HepG2 (cell line): ENCODE measurements around the gene VWA5B1. TPM values are rescaled to one million over a fixed set of nuclear protein-coding genes. Genes with fewer than 3 reads are reported as not detected.

ENCODE experiments used
- ATAC-seq: fragments of 200-7000 bp; cut with Tn5 transposase; 3 replicates; pipeline ENCODE4 v1.9.1; 2020; ENCODE audit warnings: mild to moderate bottlenecking, moderate library complexity
- BruUV-seq: library from RNA; stranded (reverse); fragments of 400-500 nt; replicated peaks from 2 replicates; lab custom pipeline; 2021; lab: Mats Ljungman, UMichigan
- CTCF ChIA-PET: fragments of 300-600 bp; formaldehyde crosslinking; extraction: SDS; loops from one replicate; lab custom pipeline; 2021; ENCODE audit warnings: low total read pairs, inconsistent platforms, low intra/inter-chr PET ratio; lab: Yijun Ruan, JAX
- POLR2A ChIA-PET: fragments of 350-600 bp; sonication (Branson Sonifier 250); formaldehyde crosslinking; loops from one replicate; lab custom pipeline; 2020; ENCODE audit warnings: antibody characterized with exemption, inconsistent platforms; lab: Yijun Ruan, JAX
- DNase-seq: peaks from one replicate; pipeline ENCODE4 v3.0.0-alpha.2; 2015; ENCODE audit warnings: low spot score
- FAIRE-seq: peaks from 3 replicates; lab custom pipeline; 2011; peaks lifted over from hg19 to GRCh38; lab: Jason Lieb, UNC
- H2AFZ ChIP-seq: one replicate; pipeline ENCODE4 v1.6.1; 2011; ENCODE audit warnings: low read length, inconsistent platforms
- H3K27ac ChIP-seq: fragments of 300-600 bp; 3 replicates; pipeline ENCODE4 v1.8.0; 2011; ENCODE audit warnings: mixed run types, mild to moderate bottlenecking, mixed read lengths, low read length, inconsistent platforms; ENCODE audit not compliant: insufficient read depth; ENCODE audit errors: extremely low read length
- H3K27me3 ChIP-seq, 2 experiments: fragments of 200-600 bp in 1 of 2; 2 replicates in 1 of 2; 3 replicates in 1 of 2; pipeline versions ENCODE4 v1.6.0 to v1.8.0; 2011; ENCODE audit warnings: low read length in 2 of 2, mild to moderate bottlenecking in 2 of 2, moderate library complexity in 2 of 2, inconsistent platforms in 1 of 2; ENCODE audit not compliant: insufficient read depth in 2 of 2, control insufficient read depth in 1 of 2
- H3K36me3 ChIP-seq, 2 experiments: fragments of 200-600 bp in 1 of 2; replicated peaks in 1 of 2; 2 replicates in 1 of 2; 3 replicates in 1 of 2; pipeline versions ENCODE4 v1.5.1 to v1.8.0; 2011; ENCODE audit warnings: low read length in 2 of 2, inconsistent platforms in 1 of 2; ENCODE audit not compliant: insufficient read depth in 2 of 2, control insufficient read depth in 1 of 2
- H3K4me1 ChIP-seq: 2 replicates; pipeline ENCODE4 v1.5.1; 2012; ENCODE audit warnings: low read length, inconsistent platforms; ENCODE audit not compliant: insufficient read depth
- H3K4me2 ChIP-seq: 2 replicates; pipeline ENCODE4 v1.6.0; 2011; ENCODE audit warnings: low read depth, low read length, inconsistent platforms
- H3K4me3 ChIP-seq, 3 experiments: fragments of 200-600 bp in 1 of 3; sonication (generic), shearing (Covaris generic) in 1 of 3; replicated peaks in 1 of 3; 2 replicates each; pipeline ENCODE4 v1.5.1; 2011 to 2016; ENCODE audit warnings: low read length in 3 of 3, inconsistent platforms in 2 of 3, low read depth in 2 of 3, mild to moderate bottlenecking in 2 of 3, control low read depth in 1 of 3, mixed read lengths in 1 of 3; ENCODE audit not compliant: insufficient read depth in 1 of 3
- H3K79me2 ChIP-seq: one replicate; pipeline ENCODE4 v1.6.1; 2011; ENCODE audit warnings: low read length, inconsistent platforms; ENCODE audit not compliant: insufficient read depth
- H3K9ac ChIP-seq: 2 replicates; pipeline ENCODE4 v1.6.0; 2011; ENCODE audit warnings: mild to moderate bottlenecking, low read depth, low read length, inconsistent platforms; ENCODE audit not compliant: insufficient read depth
- H3K9me3 ChIP-seq: 2 replicates; pipeline ENCODE4 v1.5.1; 2012; ENCODE audit warnings: mild to moderate bottlenecking, low read length
- H4K20me1 ChIP-seq: 2 replicates; pipeline ENCODE4 v1.6.0; 2011; ENCODE audit warnings: inconsistent platforms, mild to moderate bottlenecking, low read length, moderate library complexity; ENCODE audit not compliant: insufficient read depth
- ATAD3A ChIP-seq: sonication (generic); formaldehyde crosslinking; IDR thresholded peaks from 2 replicates; pipeline ENCODE4 v1.4.0; 2020; ENCODE audit warnings: missing genetic modification reagents
- DMTF1 ChIP-seq: sonication (generic); formaldehyde crosslinking; IDR thresholded peaks from 2 replicates; pipeline ENCODE4 v1.4.0; 2020; ENCODE audit warnings: mild to moderate bottlenecking, missing genetic modification reagents
- GFI1 ChIP-seq: sonication (generic); formaldehyde crosslinking; IDR thresholded peaks from 2 replicates; pipeline ENCODE4 v1.5.0; 2020; ENCODE audit warnings: missing genetic modification reagents, mild to moderate bottlenecking, borderline replicate concordance
- GZF1 ChIP-seq: sonication (generic); formaldehyde crosslinking; IDR thresholded peaks from 2 replicates; pipeline ENCODE4 v1.5.1; 2020; ENCODE audit warnings: mild to moderate bottlenecking, missing genetic modification reagents
- RXRA ChIP-seq: sonication (generic); formaldehyde crosslinking; IDR thresholded peaks from 2 replicates; pipeline ENCODE4 v1.5.1; 2020; ENCODE audit warnings: missing genetic modification reagents
- SMYD3 ChIP-seq: sonication (generic); formaldehyde crosslinking; IDR thresholded peaks from 2 replicates; pipeline ENCODE4 v1.8.1; 2023; ENCODE audit warnings: mild to moderate bottlenecking, missing genetic modification reagents
- ZBTB44 ChIP-seq: sonication (generic); formaldehyde crosslinking; IDR thresholded peaks from 2 replicates; pipeline ENCODE4 v1.4.0; 2020; ENCODE audit warnings: missing genetic modification reagents
- ZNF335 ChIP-seq: sonication (generic); formaldehyde crosslinking; IDR thresholded peaks from 2 replicates; pipeline ENCODE4 v1.4.0; 2020; ENCODE audit warnings: missing genetic modification reagents
- ZNF546 ChIP-seq: sonication (generic); formaldehyde crosslinking; conservative IDR thresholded peaks from 2 replicates; pipeline ENCODE4 v1.8.1; 2023; ENCODE audit warnings: mild to moderate bottlenecking, missing genetic modification reagents
- ZNF674 ChIP-seq: sonication (generic); formaldehyde crosslinking; IDR thresholded peaks from 2 replicates; pipeline ENCODE4 v1.5.0; 2020; ENCODE audit warnings: low read depth, mild to moderate bottlenecking, missing genetic modification reagents
- WGBS: methylation state at CpG from one replicate; pipeline ENCODE4 v1.1.6; 2017; ENCODE audit warnings: low lambda C conversion rate; 5-methylcytosine and 5-hydroxymethylcytosine counted together
- in situ Hi-C: cut with HindIII; loops from 2 replicates; pipeline ENCODE4 v1.10.0; 2017; ENCODE audit warnings: low pct_unique_long_range_greater_than_20kb; ENCODE audit not compliant: extremely low pct_ligation_motif_present
- intact Hi-C: fragments of 100-400 bp; cut with micrococcal nuclease; formaldehyde crosslinking; loops from one replicate; pipeline ENCODE4 v1.10.0; 2022; ENCODE audit not compliant: unreplicated experiment
- polyA plus RNA-seq, 8 experiments: library from polyadenylated mRNA; depleted of rRNA in 3 of 8; stranded (reverse) in 7 of 8; unstranded in 1 of 8; fragments of >200 nt; fragmentation: Illumina TruSeq in 4 of 8; extraction: Trizol in 4 of 8; gene quantifications; 2 replicates each; pipeline versions ENCODE4 v1.2.1 to v1.2.3, GENCODE V29; 2011 to 2016; ENCODE audit warnings: low read depth in 4 of 8, missing spikeins in 1 of 8, mixed read lengths in 1 of 8; ENCODE audit not compliant: insufficient read depth in 1 of 8
- total RNA-seq, 5 experiments: library from RNA; depleted of rRNA; stranded (reverse); fragments of >200 nt; fragmentation: Illumina TruSeq; extraction: Trizol; gene quantifications; 2 replicates each; pipeline ENCODE4 v1.2.3, GENCODE V29; 2016; ENCODE audit warnings: low read depth in 1 of 5
- TF ChIP-seq, protein P1 (sequence below): sonication (generic); formaldehyde crosslinking; conservative IDR thresholded peaks from 2 replicates; pipeline ENCODE4 v1.4.0; 2020; ENCODE audit warnings: missing genetic modification reagents

VWA5B1 gene
- total and polyA plus RNA-seq, 2 of the 13 experiments (the other 11 are each of a cell fraction or from before 2014, with no cell fraction given), result not detected

DNA sequence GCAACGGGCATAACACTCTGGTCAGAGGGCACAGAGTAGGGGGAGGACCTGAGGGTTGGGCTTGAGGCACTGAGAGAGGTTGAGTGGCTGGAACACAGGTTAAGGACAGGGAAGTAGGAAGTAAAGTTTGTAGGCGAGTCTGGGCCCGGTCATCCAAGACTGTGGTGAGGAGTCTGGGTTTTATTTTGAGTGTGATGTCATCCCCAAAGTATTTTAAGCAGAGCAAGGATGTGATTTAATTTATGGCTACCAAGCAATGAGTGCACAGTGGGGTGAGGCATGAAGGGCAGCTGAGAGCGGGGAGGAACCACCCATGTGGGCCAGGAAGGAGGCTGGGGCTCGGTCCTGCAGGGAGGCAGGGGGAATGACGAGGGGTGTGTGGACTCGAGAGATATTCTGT lies 11.2 kb upstream of the VWA5B1 start (continued):
- TF ChIP-seq DMTF1 (no peak), SMYD3 (CRISPR knock-in tag) (no peak)

- Histone ChIP-seq H3K4me1 (no peaks in the 10 kb centered on the region), H4K20me1 (no peaks in the 10 kb centered on the region), H3K79me2 (no peaks in the 10 kb centered on the region), H2AFZ (no peak overlapping the region)
- ATAC-seq, result no peak
- WGBS, result 0% methylated on average over 1 of the region's 1 CpG
- TF ChIP-seq ATAD3A, result no peak
- TF ChIP-seq ZNF335, result no peak
- no peak for TF ChIP-seq GZF1
- TF ChIP-seq ZNF674 (CRISPR knock-in tag), result no peak
- no peak for TF ChIP-seq ZBTB44
- TF ChIP-seq GFI1 (CRISPR knock-in tag), result no peak
- no peak for TF ChIP-seq ZNF546 (CRISPR knock-in tag)
- no peak for TF ChIP-seq RXRA
- TF ChIP-seq, protein P1, sequence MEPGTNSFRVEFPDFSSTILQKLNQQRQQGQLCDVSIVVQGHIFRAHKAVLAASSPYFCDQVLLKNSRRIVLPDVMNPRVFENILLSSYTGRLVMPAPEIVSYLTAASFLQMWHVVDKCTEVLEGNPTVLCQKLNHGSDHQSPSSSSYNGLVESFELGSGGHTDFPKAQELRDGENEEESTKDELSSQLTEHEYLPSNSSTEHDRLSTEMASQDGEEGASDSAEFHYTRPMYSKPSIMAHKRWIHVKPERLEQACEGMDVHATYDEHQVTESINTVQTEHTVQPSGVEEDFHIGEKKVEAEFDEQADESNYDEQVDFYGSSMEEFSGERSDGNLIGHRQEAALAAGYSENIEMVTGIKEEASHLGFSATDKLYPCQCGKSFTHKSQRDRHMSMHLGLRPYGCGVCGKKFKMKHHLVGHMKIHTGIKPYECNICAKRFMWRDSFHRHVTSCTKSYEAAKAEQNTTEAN (CRISPR knock-in tag), result no peak
- TF ChIP-seq, all 625 proteins: peak for 0
- Histone ChIP-seq H3K9me3 (no peaks in the 10 kb centered on the region), H3K27ac (no peak overlapping the region), H3K27me3 (peaks cover 2 to 28% of the 10 kb centered on the region in 2 experiments), H3K4me3 (no peak overlapping the region), H3K4me2 (no peak overlapping the region), H3K9ac (no peak overlapping the region), H3K36me3 (no peaks in the 10 kb centered on the region)
- DNase-seq (no peak), FAIRE-seq (no peak)
- no TSS peak for BruUV-seq
- ChIA-PET CTCF (no interaction called here), POLR2A (no interaction called here)
- intact Hi-C loops, result no loop called here
- in situ Hi-C loops, result no loop called here
These were observed 10.3 kb upstream of the VWA5B1 start for GRCh38 chr1:20280341-20280740.
